HG03045 (cell line): Measurements from ENCODE around the gene COX7B.
"Not testable (repeated sequence)": the region's sequence is repeated elsewhere in the genome, so short reads cannot be mapped to it uniquely, and the experiment has no call there.

Source experiments
- ATAC-seq: cut with Tn5 transposase; IDR thresholded peaks from one replicate; pipeline ENCODE4 v1.9.1; 2021; ENCODE audit warnings: mild to moderate bottlenecking, moderate library complexity; ENCODE audit not compliant: unreplicated experiment

The COX7B gene

DNA sequence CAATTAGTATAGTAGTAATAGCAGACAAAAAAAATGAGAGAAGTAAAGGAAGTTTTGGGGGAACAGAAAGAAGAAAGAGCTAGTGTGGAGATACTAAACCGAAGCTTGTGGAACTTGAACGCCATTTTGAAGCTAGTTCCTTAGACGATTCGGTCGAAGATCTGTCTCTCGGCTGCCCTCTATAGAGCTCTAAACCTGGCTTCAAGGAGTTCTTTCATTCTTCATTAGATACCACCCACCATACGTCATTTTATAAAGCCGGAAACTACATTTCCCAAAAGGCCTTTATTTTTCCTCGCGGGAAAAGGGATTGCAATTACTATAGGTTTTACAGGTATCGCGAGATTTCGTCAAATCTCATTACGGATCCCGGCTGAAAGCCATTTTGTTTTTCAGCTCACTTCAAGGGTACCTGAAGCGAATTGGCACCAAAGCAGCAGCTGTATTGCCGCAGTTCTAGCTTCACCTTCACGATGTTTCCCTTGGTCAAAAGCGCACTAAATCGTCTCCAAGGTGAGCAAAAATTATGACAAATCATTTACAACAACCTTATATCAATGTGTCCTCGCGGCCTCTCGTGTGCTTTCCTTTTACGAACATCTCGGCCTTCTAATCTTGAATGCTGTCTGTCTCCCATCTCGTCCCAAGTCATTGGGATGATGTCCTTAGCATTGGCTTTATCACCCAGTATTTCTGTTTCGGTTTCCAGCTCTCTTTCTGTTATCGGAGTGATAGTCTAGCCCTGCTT, at the start of gene COX7B:
Gene COX7B, plus strand, starts transcription at position 388 of the 748 bp plus-strand sequence. Its CDS starts 86 bp downstream, at position 474.
- ATAC-seq: peak; percentile 54

GRCh38 chrX:77875372-77875771, 23.9 kb upstream of the COX7B start:
- ATAC-seq: no peak

- ATAC-seq: not testable (repeated sequence)
Measured at GRCh38 chrX:77881418-77881817, 17.9 kb upstream of the COX7B start.

DNA sequence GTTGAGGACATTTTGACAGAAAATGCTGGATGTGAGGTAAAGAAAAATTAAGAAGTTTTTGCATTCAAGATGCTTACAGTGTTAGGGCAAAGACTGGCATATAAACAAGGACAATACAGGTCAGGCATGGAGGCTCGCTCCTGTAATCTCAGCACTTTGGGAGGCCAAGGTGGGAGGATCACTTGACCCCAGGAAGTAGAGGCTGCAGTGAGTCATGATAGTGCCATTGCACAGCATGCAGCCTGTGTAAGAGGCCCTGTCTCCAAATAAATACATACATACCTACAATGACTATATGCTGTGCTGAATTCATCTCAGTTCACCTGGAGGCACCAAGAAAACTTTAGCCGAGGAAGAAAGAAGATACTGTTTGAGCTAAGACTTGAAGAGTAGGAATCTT, 6.4 kb upstream of the COX7B start:
- ATAC-seq: no peak

DNA sequence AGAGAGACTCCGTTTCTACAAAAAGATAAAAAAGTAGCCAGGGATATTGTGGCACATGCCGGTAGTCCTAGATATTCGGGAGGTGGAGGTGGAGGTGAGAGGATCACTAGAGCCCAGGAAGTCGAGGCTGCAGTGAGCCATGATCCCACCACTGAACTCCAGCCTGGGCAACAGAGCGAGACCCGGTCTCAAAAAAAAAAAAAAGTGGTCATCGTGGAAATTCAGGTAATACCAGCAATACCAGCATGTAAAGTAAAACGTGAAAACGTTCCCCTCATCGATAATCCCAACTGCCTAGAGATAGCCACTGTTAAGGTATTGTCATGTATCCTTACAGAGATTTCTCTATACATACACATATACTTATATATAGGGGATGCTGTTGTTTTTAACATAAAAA, 5.6 kb upstream of the COX7B start:
- ATAC-seq: no peak

- ATAC-seq: peak; percentile 94
Measured at GRCh38 chrX:77894921-77895886, 4.1 kb upstream of the COX7B start, which contains the start of gene MAGT1. MAGT1 (minus strand) TSS chrX:77895435; CDS start chrX:77895410, 25 bp downstream.

DNA sequence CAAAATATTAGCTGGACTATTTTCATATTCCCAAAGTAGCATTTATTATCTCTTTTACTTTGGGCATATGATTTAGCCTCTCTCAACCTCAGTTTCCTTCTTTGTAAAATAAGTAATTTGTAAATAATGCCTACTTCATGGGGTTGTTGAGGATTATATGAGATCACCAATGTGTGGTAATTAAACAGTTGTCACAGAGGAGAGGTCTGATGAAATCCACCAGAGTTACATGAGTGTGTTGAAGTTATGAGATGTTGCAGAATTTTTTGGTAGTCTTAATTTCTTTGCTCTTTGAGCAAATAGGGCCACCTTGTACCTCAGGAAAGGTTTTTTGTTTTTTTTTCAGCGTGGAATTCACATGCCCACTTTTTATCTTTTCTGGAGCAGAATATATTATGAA, 1.4 kb downstream of the COX7B start:
- ATAC-seq: no peak

DNA sequence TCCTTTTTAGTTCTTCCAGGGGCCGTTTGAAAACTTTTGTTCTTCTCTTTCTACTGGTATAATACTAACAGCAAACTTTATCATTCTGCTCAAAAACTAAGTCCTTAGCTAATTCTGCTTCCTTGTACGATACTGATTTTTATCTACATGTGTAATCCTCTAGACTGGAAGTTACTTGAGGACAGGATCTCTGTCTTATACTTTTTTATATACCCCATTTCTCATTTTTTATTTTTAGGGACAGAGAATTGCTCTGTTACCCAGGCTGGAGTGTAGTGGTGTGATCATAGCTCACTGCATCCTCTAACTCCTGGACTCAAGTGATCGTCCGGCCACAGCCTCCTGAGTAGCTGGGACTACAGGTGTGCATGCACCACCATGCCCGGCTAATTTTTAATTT, 2.2 kb downstream of the COX7B start:
- no peak for ATAC-seq

GRCh38 chrX:77910108-77910840, 11.0 kb downstream of the COX7B start, which contains the start of gene ATP7A:
ATP7A (plus strand) TSS chrX:77910693; CDS start chrX:77971642, 60,949 bp downstream.
- peak; percentile 97 for ATAC-seq

GRCh38 chrX:77917294-77917933, 18.1 kb downstream of the COX7B start:
- peak; percentile 68 for ATAC-seq

DNA sequence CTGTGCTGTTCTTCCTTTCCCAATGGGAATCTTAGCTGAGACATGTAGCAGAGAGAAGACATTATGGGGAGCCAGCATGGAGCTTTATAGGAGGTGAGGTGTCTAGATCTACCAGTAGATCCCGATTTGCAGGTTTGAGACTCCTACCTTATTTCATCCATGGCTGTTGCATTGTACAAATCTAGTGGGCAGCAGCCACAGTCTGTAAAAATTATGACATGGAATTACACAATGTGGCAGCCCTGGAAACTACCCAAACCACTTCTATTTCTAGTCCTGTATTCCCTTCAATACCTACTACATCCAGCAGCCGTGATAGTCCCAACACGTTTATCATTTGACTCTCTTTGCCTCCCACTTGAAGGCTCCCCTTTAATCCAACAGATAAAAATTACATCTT, 19.3 kb downstream of the COX7B start:
- ATAC-seq: no peak

DNA sequence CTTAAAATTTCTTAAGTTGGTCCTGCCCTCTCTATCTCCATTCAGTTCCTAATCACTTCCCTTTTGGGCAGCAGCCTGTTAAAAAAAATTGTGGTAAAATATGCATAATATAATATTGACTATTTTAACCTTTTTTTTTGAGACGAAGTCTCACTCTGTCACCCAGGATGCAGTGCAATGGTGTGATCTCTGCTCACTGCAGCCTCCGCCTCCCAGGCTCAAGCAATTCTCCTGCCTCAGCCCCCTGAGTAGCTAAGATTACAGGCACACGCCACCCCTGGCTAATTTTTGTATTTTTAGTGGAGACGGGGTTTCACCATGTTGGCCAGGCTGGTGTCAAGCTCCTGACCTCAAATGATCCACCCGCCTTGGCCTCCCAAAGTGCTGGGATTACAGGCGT, 20.1 kb downstream of the COX7B start:
- ATAC-seq: not testable (repeated sequence)

GRCh38 chrX:77922787-77923186, 23.5 kb downstream of the COX7B start:
- no peak for ATAC-seq

GRCh38 chrX:77924320-77924859, 25.1 kb downstream of the COX7B start:
- no peak for ATAC-seq

GRCh38 chrX:77925764-77926163, 26.5 kb downstream of the COX7B start:
- no peak for ATAC-seq

GRCh38 chrX:77930581-77930980, 31.3 kb downstream of the COX7B start:
- no peak for ATAC-seq

DNA sequence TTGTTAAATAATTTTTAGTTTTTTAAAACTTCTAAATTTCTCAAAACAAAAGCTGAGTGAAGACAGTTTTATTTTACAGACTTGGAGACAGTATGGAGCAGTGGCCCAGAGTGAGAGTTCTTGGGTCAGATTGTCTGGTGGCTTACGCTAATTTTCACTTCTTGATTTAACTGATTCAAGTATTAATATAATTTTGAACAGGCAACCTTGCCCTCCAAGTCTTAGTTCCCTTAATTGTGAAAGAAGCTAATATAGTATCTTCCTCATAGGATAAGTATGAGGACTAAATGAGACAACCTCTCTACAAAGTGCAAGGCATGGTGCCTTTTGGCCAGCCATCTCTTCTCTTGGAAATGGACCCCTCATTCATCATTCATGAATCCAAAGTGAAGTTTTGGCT, 36.6 kb downstream of the COX7B start:
- ATAC-seq: no peak

DNA sequence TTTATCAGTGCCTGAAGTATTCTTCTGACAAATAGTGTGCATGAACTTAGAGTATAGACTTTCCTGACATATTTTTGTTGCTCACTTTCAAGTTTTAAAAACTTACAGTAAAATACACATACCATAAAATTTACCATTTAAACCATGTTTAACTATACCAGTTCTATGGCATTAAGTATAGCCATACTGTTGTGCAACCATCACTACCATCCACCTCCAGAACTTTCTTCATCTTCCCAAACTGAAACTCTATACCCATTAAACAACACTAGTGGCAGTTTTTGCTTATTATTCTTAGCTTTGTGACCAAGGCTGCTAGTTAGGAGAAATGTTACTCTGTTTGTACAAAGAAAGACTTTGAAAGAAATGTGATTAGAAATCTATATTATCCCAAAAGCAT, 37.0 kb downstream of the COX7B start:
- ATAC-seq: no peak

- ATAC-seq: no peak
Measured at GRCh38 chrX:77937291-77937690, 38.0 kb downstream of the COX7B start.

DNA sequence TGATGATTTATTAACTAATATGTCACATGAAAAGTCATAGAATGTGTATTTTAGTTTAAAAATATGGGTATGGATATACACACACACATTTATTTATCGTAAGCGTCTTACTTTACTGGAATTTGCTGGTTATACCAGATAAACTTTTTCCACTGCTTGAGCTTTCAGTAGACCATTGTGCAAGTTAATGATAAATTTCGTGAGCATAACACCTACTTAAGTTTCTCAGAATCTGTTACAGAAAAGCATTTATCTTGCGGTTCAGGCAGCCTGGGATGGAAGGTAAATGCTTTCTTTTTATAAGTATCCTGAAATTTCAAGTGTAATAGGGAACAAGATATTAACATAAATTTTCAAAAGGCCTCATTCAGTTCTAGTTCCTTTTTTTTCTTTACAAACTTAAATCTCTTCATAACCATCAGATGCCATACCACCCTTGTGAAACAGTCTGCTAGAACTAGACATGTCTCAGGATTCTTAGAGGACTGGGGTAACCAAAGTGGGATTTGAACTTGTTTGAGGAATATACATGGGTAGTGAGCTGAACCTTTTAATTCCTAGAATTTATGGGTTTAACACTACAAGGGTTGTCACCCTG, 38.9 kb downstream of the COX7B start:
- no peak for ATAC-seq
